ENCODE data around the gene SPOUT1.

DNA sequence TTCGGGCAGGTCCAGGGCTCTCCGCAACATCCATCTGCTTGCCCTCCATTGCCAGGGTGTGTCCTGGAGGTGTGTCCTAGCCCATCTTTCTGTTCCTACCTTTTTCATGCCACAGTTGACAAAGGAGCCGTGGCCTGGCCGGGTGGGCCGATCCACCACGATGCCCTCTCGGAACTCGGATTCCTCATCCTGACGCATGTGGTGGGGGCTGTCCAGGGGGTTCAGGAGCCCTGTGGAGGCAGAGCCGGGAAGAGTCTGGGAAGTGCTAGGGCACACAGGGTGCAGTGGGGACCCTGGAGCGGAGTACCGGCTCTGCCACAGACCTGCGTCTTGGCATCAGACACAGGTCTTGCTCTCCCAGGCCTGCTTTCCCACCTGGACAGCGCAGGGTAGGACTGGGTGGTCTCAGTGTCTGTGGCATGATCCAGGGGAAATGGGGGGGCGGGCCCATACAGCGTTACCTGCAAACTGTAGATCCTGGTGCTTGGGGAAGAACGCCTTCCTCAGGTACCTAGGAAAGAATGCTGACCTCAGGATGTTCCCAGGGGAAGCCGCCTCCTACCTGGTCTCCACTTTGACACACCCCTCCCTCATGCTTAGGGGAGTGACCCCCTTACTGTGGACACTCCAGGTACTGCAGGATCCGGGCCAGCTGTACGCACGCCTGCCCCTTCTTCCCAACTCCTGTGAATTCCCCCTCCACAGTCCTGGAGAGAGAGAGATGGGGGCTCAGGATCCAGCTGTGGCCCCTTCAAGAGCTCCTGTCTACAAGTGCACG lies 3.5 kb downstream of the SPOUT1 start:
- TF ChIP-seq, protein P1, sequence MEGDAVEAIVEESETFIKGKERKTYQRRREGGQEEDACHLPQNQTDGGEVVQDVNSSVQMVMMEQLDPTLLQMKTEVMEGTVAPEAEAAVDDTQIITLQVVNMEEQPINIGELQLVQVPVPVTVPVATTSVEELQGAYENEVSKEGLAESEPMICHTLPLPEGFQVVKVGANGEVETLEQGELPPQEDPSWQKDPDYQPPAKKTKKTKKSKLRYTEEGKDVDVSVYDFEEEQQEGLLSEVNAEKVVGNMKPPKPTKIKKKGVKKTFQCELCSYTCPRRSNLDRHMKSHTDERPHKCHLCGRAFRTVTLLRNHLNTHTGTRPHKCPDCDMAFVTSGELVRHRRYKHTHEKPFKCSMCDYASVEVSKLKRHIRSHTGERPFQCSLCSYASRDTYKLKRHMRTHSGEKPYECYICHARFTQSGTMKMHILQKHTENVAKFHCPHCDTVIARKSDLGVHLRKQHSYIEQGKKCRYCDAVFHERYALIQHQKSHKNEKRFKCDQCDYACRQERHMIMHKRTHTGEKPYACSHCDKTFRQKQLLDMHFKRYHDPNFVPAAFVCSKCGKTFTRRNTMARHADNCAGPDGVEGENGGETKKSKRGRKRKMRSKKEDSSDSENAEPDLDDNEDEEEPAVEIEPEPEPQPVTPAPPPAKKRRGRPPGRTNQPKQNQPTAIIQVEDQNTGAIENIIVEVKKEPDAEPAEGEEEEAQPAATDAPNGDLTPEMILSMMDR (IDR thresholded peaks at IDR 0.05): no peak
- no peak for TF ChIP-seq POLR2A (IDR thresholded peaks at IDR 0.05)
- TF ChIP-seq EP300 (IDR thresholded peaks at IDR 0.05): no peak
